BLaER1 treated with 17β-estradiol and CSF1 and Interleukin-3, amounts not matched to agents 10 nM and 100 nM (cell line): ENCODE results near the gene MAP3K2.
A peak's percentile ranks its signal among the peaks of the same experiment; 100 is the strongest.
"Not testable (repeated sequence)": the region's sequence is repeated elsewhere in the genome, so short reads cannot be mapped to it uniquely, and the experiment has no call there.

Experiments
- H3K27ac ChIP-seq, 11 experiments: shearing (Covaris generic); formaldehyde crosslinking; 2 replicates each; pipeline ENCODE4 v1.8.1; 2022
- H3K27me3 ChIP-seq, 11 experiments: shearing (Covaris generic); formaldehyde crosslinking; 2 replicates each; pipeline ENCODE4 v1.8.1; 2022
- H3K36me3 ChIP-seq, 11 experiments: shearing (Covaris generic); formaldehyde crosslinking; 2 replicates each; pipeline ENCODE4 v1.8.1; 2022
- H3K4me1 ChIP-seq, 10 experiments: shearing (Covaris generic); formaldehyde crosslinking; 2 replicates each; pipeline ENCODE4 v1.8.1; 2022
- H3K4me2 ChIP-seq, 11 experiments: shearing (Covaris generic); formaldehyde crosslinking; 2 replicates each; pipeline ENCODE4 v1.8.1; 2022
- H3K4me3 ChIP-seq, 10 experiments: shearing (Covaris generic); formaldehyde crosslinking; 2 replicates each; pipeline ENCODE4 v1.8.1; 2022
- H3K9ac ChIP-seq, 11 experiments: shearing (Covaris generic); formaldehyde crosslinking; 2 replicates each; pipeline ENCODE4 v1.8.1; 2022
- H3K9me3 ChIP-seq, 11 experiments: shearing (Covaris generic); formaldehyde crosslinking; replicated peaks in 1 of 11; 2 replicates each; pipeline ENCODE4 v1.8.1; 2022
- H4K20me1 ChIP-seq, 11 experiments: shearing (Covaris generic); formaldehyde crosslinking; 2 replicates each; pipeline ENCODE4 v1.8.1; 2022
- Cebpa-rat ChIP-seq, 11 experiments: shearing (Covaris generic); IDR thresholded peaks; 2 replicates each; pipeline ENCODE4 v1.8.1; 2022

Gene MAP3K2

GRCh38 chr2:127413200-127413599, 25.4 kb upstream of the MAP3K2 start:
- Histone ChIP-seq H3K4me2 (peak overlapping the region in 10 of 11 experiments; percentile 27 to 99 (median 98); a peak in 18 of 22 replicates), H3K4me3 (no peak overlapping the region), H3K9ac (peak overlapping the region in 5 of 11 experiments; percentile 9 to 61 (median 48); a peak in 8 of 22 replicates)

GRCh38 chr2:127411653-127412369, 24.0 kb upstream of the MAP3K2 start:
- no peaks in the 10 kb centered on the region for H3K36me3 ChIP-seq
- TF ChIP-seq Cebpa-rat (IDR thresholded peaks at IDR 0.05): peak in 9 of 11 experiments; percentile 33 to 82 (median 61); a peak in 12 of 22 replicates
- H3K4me2 ChIP-seq: peak overlapping the region in 10 of 11 experiments; percentile 32 to 77 (median 54); a peak in 19 of 22 replicates
- peak overlapping the region in 1 of 11 experiments; percentile 31; a peak in 3 of 22 replicates for H3K9ac ChIP-seq
- peaks cover 8 to 22% (median 13%) of the 10 kb centered on the region in 11 experiments; a peak in 19 of 22 replicates for H3K27me3 ChIP-seq
- H3K4me1 ChIP-seq: peaks cover 42 to 90% (median 79%) of the 10 kb centered on the region in 10 experiments
- no peaks in the 10 kb centered on the region for H4K20me1 ChIP-seq
- H3K27ac ChIP-seq: peak overlapping the region in 9 of 11 experiments; percentile 27 to 76 (median 55); a peak in 15 of 22 replicates
- H3K4me3 ChIP-seq: no peak overlapping the region; a peak in 1 of 20 replicates
- peaks cover 0 to 25% (median 8%) of the 10 kb centered on the region in 11 experiments; a peak in 14 of 22 replicates for H3K9me3 ChIP-seq

More at GRCh38 chr2:127413200-127413599, 25.4 kb upstream of the MAP3K2 start:
- Histone ChIP-seq H3K27me3 (peaks cover 8 to 33% (median 14%) of the 10 kb centered on the region in 11 experiments; a peak in 19 of 22 replicates), H4K20me1 (no peaks in the 10 kb centered on the region), H3K36me3 (no peaks in the 10 kb centered on the region), H3K4me1 (peaks cover 40 to 91% (median 80%) of the 10 kb centered on the region in 10 experiments), H3K9me3 (peaks cover 0 to 25% (median 8%) of the 10 kb centered on the region in 11 experiments; a peak in 14 of 22 replicates), H3K27ac (peak overlapping the region in 9 of 11 experiments; percentile 22 to 82 (median 63); a peak in 17 of 22 replicates)
- no peak for TF ChIP-seq Cebpa-rat (IDR thresholded peaks at IDR 0.05)

- H3K27me3 ChIP-seq: peaks cover 6 to 15% (median 8%) of the 10 kb centered on the region in 11 experiments; a peak in 19 of 22 replicates
- no peak overlapping the region for H3K4me3 ChIP-seq
- peak overlapping the region in 8 of 11 experiments; percentile 27 to 76 (median 60); a peak in 14 of 22 replicates for H3K27ac ChIP-seq
- H3K4me1 ChIP-seq: peaks cover 34 to 89% (median 73%) of the 10 kb centered on the region in 10 experiments
- H3K9me3 ChIP-seq: peaks cover 0 to 25% (median 8%) of the 10 kb centered on the region in 11 experiments; a peak in 14 of 22 replicates
- peak overlapping the region in 10 of 11 experiments; percentile 32 to 77 (median 54); a peak in 19 of 22 replicates for H3K4me2 ChIP-seq
- no peaks in the 10 kb centered on the region for H3K36me3 ChIP-seq
- no peak for TF ChIP-seq Cebpa-rat (IDR thresholded peaks at IDR 0.05)
- no peak overlapping the region; a peak in 1 of 22 replicates for H3K9ac ChIP-seq
- no peaks in the 10 kb centered on the region for H4K20me1 ChIP-seq
These were observed 23.3 kb upstream of the MAP3K2 start for GRCh38 chr2:127410871-127411652.

- H3K36me3 ChIP-seq, H4K20me1 ChIP-seq, H3K4me3 ChIP-seq, H3K9ac ChIP-seq, H3K27me3 ChIP-seq, H3K27ac ChIP-seq: not testable (repeated sequence)
- H3K4me2 ChIP-seq: peak overlapping the region in 2 of 11 experiments; percentile 53 to 77; a peak in 1 of 22 replicates
- H3K4me1 ChIP-seq: peaks cover 32 to 89% (median 72%) of the 10 kb centered on the region in 10 experiments
- peaks cover 0 to 25% (median 8%) of the 10 kb centered on the region in 11 experiments; a peak in 14 of 22 replicates for H3K9me3 ChIP-seq
These were observed 21.9 kb upstream of the MAP3K2 start for GRCh38 chr2:127409716-127410115.

DNA sequence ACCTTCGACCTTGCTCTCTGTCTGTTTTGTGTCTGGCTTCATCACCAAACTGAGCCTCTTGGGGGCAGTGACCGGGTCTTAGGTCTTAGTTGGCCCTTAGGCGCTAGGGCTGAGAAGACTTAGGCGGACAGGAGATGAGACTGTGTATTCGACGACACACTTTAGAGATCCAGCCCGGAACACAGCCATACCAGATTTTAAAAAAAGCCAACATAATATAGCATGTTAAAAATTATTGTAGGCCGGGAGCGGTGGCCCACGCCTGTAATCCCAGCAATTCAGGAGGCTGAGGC, 21.0 kb upstream of the MAP3K2 start:
- Histone ChIP-seq H3K4me2 (peak overlapping the region; percentile 77 to 95 (median 89)), H3K36me3 (no peaks in the 10 kb centered on the region), H3K4me3 (peak overlapping the region in 3 of 10 experiments; percentile 54 to 64 (median 54); a peak in 6 of 20 replicates), H3K27me3 (no peaks in the 10 kb centered on the region), H3K27ac (peak overlapping the region; percentile 61 to 92 (median 86); a peak in 21 of 22 replicates), H4K20me1 (no peaks in the 10 kb centered on the region), H3K9me3 (peaks cover 0 to 25% (median 8%) of the 10 kb centered on the region in 11 experiments; a peak in 14 of 22 replicates), H3K9ac (peak overlapping the region; percentile 75 to 83 (median 81); a peak in 16 of 22 replicates), H3K4me1 (peaks cover 33 to 89% (median 69%) of the 10 kb centered on the region in 10 experiments)
- no peak for TF ChIP-seq Cebpa-rat (IDR thresholded peaks at IDR 0.05)

- TF ChIP-seq Cebpa-rat (IDR thresholded peaks at IDR 0.05): no peak
- H3K9me3 ChIP-seq: peaks cover 0 to 24% (median 7%) of the 10 kb centered on the region in 11 experiments; a peak in 14 of 22 replicates
- H3K36me3 ChIP-seq: no peaks in the 10 kb centered on the region
- H3K4me2 ChIP-seq: peak overlapping the region; percentile 77 to 95 (median 89)
- peak overlapping the region; percentile 37 to 64 (median 53) for H3K4me3 ChIP-seq
- H3K4me1 ChIP-seq: peaks cover 28 to 89% (median 64%) of the 10 kb centered on the region in 10 experiments
- H3K27me3 ChIP-seq: no peaks in the 10 kb centered on the region
- no peaks in the 10 kb centered on the region for H4K20me1 ChIP-seq
- H3K27ac ChIP-seq: peak overlapping the region; percentile 61 to 92 (median 86)
- H3K9ac ChIP-seq: peak overlapping the region; percentile 75 to 83 (median 81)
These were observed 20.4 kb upstream of the MAP3K2 start for GRCh38 chr2:127408004-127408806.

- Histone ChIP-seq H3K4me1 (peaks cover 26 to 89% (median 62%) of the 10 kb centered on the region in 10 experiments), H3K9ac (peak overlapping the region in 5 of 11 experiments; percentile 32 to 62 (median 47); a peak in 7 of 22 replicates), H3K36me3 (no peaks in the 10 kb centered on the region)
These were observed 19.9 kb upstream of the MAP3K2 start for GRCh38 chr2:127407661-127408003.

GRCh38 chr2:127407091-127407490, 19.3 kb upstream of the MAP3K2 start:
- no peak overlapping the region for H3K4me3 ChIP-seq
- H3K9me3 ChIP-seq: peaks cover 0 to 13% (median under 1%) of the 10 kb centered on the region in 11 experiments; a peak in 7 of 22 replicates
- H3K36me3 ChIP-seq: no peaks in the 10 kb centered on the region
- peak overlapping the region in 7 of 11 experiments; percentile 8 to 90 (median 71); a peak in 10 of 22 replicates for H3K27ac ChIP-seq
- no peaks in the 10 kb centered on the region for H4K20me1 ChIP-seq
- peak overlapping the region; percentile 46 to 84 (median 67); a peak in 21 of 22 replicates for H3K4me2 ChIP-seq
- no peak for TF ChIP-seq Cebpa-rat (IDR thresholded peaks at IDR 0.05)
- H3K27me3 ChIP-seq: no peaks in the 10 kb centered on the region
- H3K9ac ChIP-seq: peak overlapping the region in 1 of 11 experiments; percentile 51; a peak in 2 of 22 replicates
- H3K4me1 ChIP-seq: peaks cover 26 to 90% (median 60%) of the 10 kb centered on the region in 10 experiments

More at GRCh38 chr2:127407661-127408003, 19.9 kb upstream of the MAP3K2 start:
- Histone ChIP-seq H3K4me2 (peak overlapping the region; percentile 46 to 84 (median 67); a peak in 21 of 22 replicates), H3K9me3 (peaks cover 0 to 18% (median 4%) of the 10 kb centered on the region in 11 experiments; a peak in 11 of 22 replicates), H3K4me3 (peak overlapping the region in 1 of 10 experiments; percentile 37; a peak in 3 of 20 replicates), H3K27ac (peak overlapping the region; percentile 8 to 90 (median 58); a peak in 17 of 22 replicates), H4K20me1 (no peaks in the 10 kb centered on the region), H3K27me3 (no peaks in the 10 kb centered on the region)
- no peak for TF ChIP-seq Cebpa-rat (IDR thresholded peaks at IDR 0.05)
